NCI-H345 treated with DMSO at 0.1 percent for 48 hours (cell line): ENCODE data around the gene AMDHD1.
"Not testable (repeated sequence)": the region's sequence is repeated elsewhere in the genome, so short reads cannot be mapped to it uniquely, and the experiment has no call there.

Source experiments
- DNase-seq: peaks from one replicate; lab custom pipeline; 2025; ENCODE audit not compliant: unreplicated experiment; lab: John Stamatoyannopoulos, UW

AMDHD1 gene

GRCh38 chr12:95962222-95962621, 19.1 kb downstream of the AMDHD1 start:
- DNase-seq = no peak

GRCh38 chr12:95963096-95963495, 20.0 kb downstream of the AMDHD1 start:
- DNase-seq = no peak

- DNase-seq = no peak
These were observed 23.2 kb downstream of the AMDHD1 start for GRCh38 chr12:95966287-95966870.

- DNase-seq = no peak
These were observed 24.2 kb downstream of the AMDHD1 start for GRCh38 chr12:95967301-95967700.

GRCh38 chr12:95969116-95969515, 26.0 kb downstream of the AMDHD1 start:
- not testable (repeated sequence) for DNase-seq

- no peak for DNase-seq
These were observed 27.8 kb downstream of the AMDHD1 start for GRCh38 chr12:95970905-95971304.

- no peak for DNase-seq
These were observed 29.8 kb downstream of the AMDHD1 start for GRCh38 chr12:95972832-95973456.

GRCh38 chr12:95974358-95974757, 31.2 kb downstream of the AMDHD1 start:
- no peak for DNase-seq

- DNase-seq = no peak
These were observed 32.4 kb downstream of the AMDHD1 start for GRCh38 chr12:95975491-95975890.

GRCh38 chr12:95976416-95976832, 33.3 kb downstream of the AMDHD1 start:
- DNase-seq = no peak

- no peak for DNase-seq
These were observed 34.7 kb downstream of the AMDHD1 start for GRCh38 chr12:95977764-95978305.

- no peak for DNase-seq
These were observed 35.2 kb downstream of the AMDHD1 start for GRCh38 chr12:95978351-95978750.

GRCh38 chr12:95978774-95979173, 35.6 kb downstream of the AMDHD1 start:
- no peak for DNase-seq

GRCh38 chr12:95980437-95980836, 37.3 kb downstream of the AMDHD1 start:
- no peak for DNase-seq

GRCh38 chr12:95982602-95983001, 39.5 kb downstream of the AMDHD1 start:
- DNase-seq = no peak

GRCh38 chr12:95984682-95985081, 41.6 kb downstream of the AMDHD1 start:
- DNase-seq = no peak

GRCh38 chr12:95986635-95987570, 43.8 kb downstream of the AMDHD1 start:
- DNase-seq = no peak

GRCh38 chr12:95988506-95989275, 45.6 kb downstream of the AMDHD1 start:
- no peak for DNase-seq

- DNase-seq = no peak
These were observed 46.5 kb downstream of the AMDHD1 start for GRCh38 chr12:95989504-95990123.

- DNase-seq = no peak
These were observed 47.0 kb downstream of the AMDHD1 start for GRCh38 chr12:95990136-95990535.
